Stimulated activated CD8-positive, alpha-beta memory T cell treated with anti-CD3 and anti-CD28 coated beads, Interleukin-15, amount 100 ng/mL, for 48 hours (primary cell): ENCODE measurements around the gene ZNF276.
A peak's percentile ranks its signal among the peaks of the same experiment; 100 is the strongest.
"Not testable (repeated sequence)": the region's sequence is repeated elsewhere in the genome, so short reads cannot be mapped to it uniquely, and the experiment has no call there.

ENCODE experiments used
- DNase-seq, 2 donors: peaks; one replicate each; pipeline ENCODE4 v3.0.0-alpha.2; 2020; ENCODE audit warnings: low read depth in 2 of 2

ZNF276 gene

GRCh38 chr16:89720813-89721545 lies at the start of gene ZNF276, which contains the start of gene VPS9D1:
ZNF276 (plus strand) TSS chr16:89721537; CDS start chr16:89721641, 104 bp downstream.
VPS9D1 (minus strand) TSS chr16:89720898; CDS start chr16:89720861, 37 bp downstream.
- peak; percentile 76 to 78 for DNase-seq

GRCh38 chr16:89671565-89671964 lies 49.8 kb upstream of the ZNF276 start:
- not testable (repeated sequence) for DNase-seq

- no peak for DNase-seq
These were observed 49.0 kb upstream of the ZNF276 start for GRCh38 chr16:89672177-89672941.

GRCh38 chr16:89678258-89678657 lies 43.1 kb upstream of the ZNF276 start:
- no peak for DNase-seq

GRCh38 chr16:89685916-89686315 lies 35.4 kb upstream of the ZNF276 start:
- DNase-seq: no peak

- DNase-seq: peak; percentile 82 to 87
These were observed 34.7 kb upstream of the ZNF276 start, which contains the start of gene CDK10 for GRCh38 chr16:89686520-89687091. CDK10 (plus strand) TSS chr16:89686689; CDS start chr16:89686711, 22 bp downstream.

- no peak for DNase-seq
These were observed 34.0 kb upstream of the ZNF276 start for GRCh38 chr16:89687092-89687940.

- DNase-seq: no peak
These were observed 32.9 kb upstream of the ZNF276 start for GRCh38 chr16:89688395-89688794.

GRCh38 chr16:89689142-89689541 lies 32.2 kb upstream of the ZNF276 start:
- no peak for DNase-seq

- not testable (repeated sequence) for DNase-seq
These were observed 31.7 kb upstream of the ZNF276 start for GRCh38 chr16:89689621-89690020.

- no peak for DNase-seq
These were observed 30.9 kb upstream of the ZNF276 start for GRCh38 chr16:89690392-89690901.

- DNase-seq: no peak
These were observed 29.9 kb upstream of the ZNF276 start for GRCh38 chr16:89691231-89691985.

GRCh38 chr16:89691986-89692569 lies 29.3 kb upstream of the ZNF276 start:
- DNase-seq: no peak

- no peak for DNase-seq
These were observed 28.0 kb upstream of the ZNF276 start for GRCh38 chr16:89693289-89693731.

GRCh38 chr16:89693931-89694783 lies 27.2 kb upstream of the ZNF276 start:
- no peak for DNase-seq

- DNase-seq: not testable (repeated sequence)
These were observed 26.6 kb upstream of the ZNF276 start for GRCh38 chr16:89694784-89695085.

GRCh38 chr16:89695086-89695874 lies 26.1 kb upstream of the ZNF276 start:
- no peak for DNase-seq

- no peak for DNase-seq
These were observed 25.3 kb upstream of the ZNF276 start for GRCh38 chr16:89695875-89696669.
